Trophoblast cell (in vitro differentiated cells and primary cell): ENCODE results near the gene FXN.

Source experiments
- DNase-seq, 2 donors: peaks; one replicate each; pipeline ENCODE4 v3.0.0-alpha.2; 2016
- H2AFZ ChIP-seq: 2 replicates; pipeline ENCODE4 v1.6.1; 2013; ENCODE audit warnings: low read length, moderate library complexity, mild to moderate bottlenecking; ENCODE audit not compliant: insufficient read depth, poor library complexity
- H2AK5ac ChIP-seq: 2 replicates; pipeline ENCODE4 v1.6.1; 2013; ENCODE audit warnings: mild to moderate bottlenecking, low read length
- H2BK120ac ChIP-seq: 2 replicates; pipeline ENCODE4 v1.6.1; 2013; ENCODE audit warnings: low read length, mild to moderate bottlenecking, moderate library complexity; ENCODE audit not compliant: insufficient read depth, poor library complexity
- H2BK12ac ChIP-seq: 2 replicates; pipeline ENCODE4 v1.6.1; 2013; ENCODE audit warnings: mild to moderate bottlenecking, low read length, moderate library complexity
- H2BK5ac ChIP-seq: 2 replicates; pipeline ENCODE4 v1.6.1; 2013; ENCODE audit warnings: low read length, low read depth, moderate library complexity, mild to moderate bottlenecking; ENCODE audit not compliant: poor library complexity
- H3K14ac ChIP-seq: 2 replicates; pipeline ENCODE4 v1.6.1; 2013; ENCODE audit warnings: mild to moderate bottlenecking, low read length
- H3K18ac ChIP-seq: 2 replicates; pipeline ENCODE4 v1.6.1; 2013; ENCODE audit warnings: mild to moderate bottlenecking, low read length
- H3K23ac ChIP-seq: 2 replicates; pipeline ENCODE4 v1.6.1; 2013; ENCODE audit warnings: low read length
- H3K27ac ChIP-seq: 2 replicates; pipeline ENCODE4 v1.5.1; 2013; ENCODE audit warnings: low read depth, mild to moderate bottlenecking, inconsistent platforms, low read length, moderate library complexity
- H3K27me3 ChIP-seq: 2 replicates; pipeline ENCODE4 v1.6.1; 2013; ENCODE audit warnings: inconsistent platforms, mild to moderate bottlenecking, low read length, moderate library complexity; ENCODE audit not compliant: insufficient read depth
- H3K36me3 ChIP-seq, 2 experiments: 1 replicate in 1 of 2; 2 replicates in 1 of 2; pipeline ENCODE4 v1.6.1; 2013; ENCODE audit warnings: low read length in 2 of 2, mild to moderate bottlenecking in 2 of 2, moderate library complexity in 1 of 2; ENCODE audit not compliant: insufficient read depth in 2 of 2, control insufficient read depth in 1 of 2
- H3K4ac ChIP-seq: 2 replicates; pipeline ENCODE4 v1.6.1; 2013; ENCODE audit warnings: low read depth, mild to moderate bottlenecking, low read length, moderate library complexity
- H3K4me1 ChIP-seq, 2 experiments: 1 replicate in 1 of 2; 2 replicates in 1 of 2; pipeline ENCODE4 v1.6.1; 2013; ENCODE audit warnings: low read length in 2 of 2, mild to moderate bottlenecking in 2 of 2, moderate library complexity in 1 of 2; ENCODE audit not compliant: insufficient read depth in 2 of 2, control insufficient read depth in 1 of 2
- H3K4me2 ChIP-seq: 2 replicates; pipeline ENCODE4 v1.6.1; 2013; ENCODE audit warnings: inconsistent platforms, mild to moderate bottlenecking, low read length, moderate library complexity
- H3K4me3 ChIP-seq: 2 replicates; pipeline ENCODE4 v1.5.1; 2013; ENCODE audit warnings: mild to moderate bottlenecking, low read depth, low read length, inconsistent platforms
- H3K79me1 ChIP-seq: one replicate; pipeline ENCODE4 v1.6.1; 2013; ENCODE audit warnings: low read length
- H3K79me2 ChIP-seq: 2 replicates; pipeline ENCODE4 v1.6.1; 2013; ENCODE audit warnings: low read length, mild to moderate bottlenecking; ENCODE audit not compliant: control insufficient read depth, insufficient read depth, poor library complexity
- H3K9ac ChIP-seq: 2 replicates; pipeline ENCODE4 v1.6.1; 2013; ENCODE audit warnings: mild to moderate bottlenecking, low read length
- H3K9me3 ChIP-seq: 2 replicates; pipeline ENCODE4 v1.6.1; 2013; ENCODE audit warnings: low read depth, mild to moderate bottlenecking, control low read depth, inconsistent platforms, low read length; ENCODE audit not compliant: insufficient read depth
- H4K12ac ChIP-seq: 2 replicates; pipeline ENCODE4 v1.6.1; 2013; ENCODE audit warnings: low read depth, mild to moderate bottlenecking, low read length, moderate library complexity
- H4K8ac ChIP-seq: 2 replicates; pipeline ENCODE4 v1.6.1; 2013; ENCODE audit warnings: low read depth, mild to moderate bottlenecking, low read length, moderate library complexity
- H4K91ac ChIP-seq: one replicate; pipeline ENCODE4 v1.6.1; 2013; ENCODE audit warnings: low read depth, mild to moderate bottlenecking, low read length, moderate library complexity
- WGBS: extraction: QIAGEN DNeasy Blood & Tissue Kit; methylation state at CpG from one replicate; pipeline ENCODE4 v1.1.7; 2013; ENCODE audit warnings: missing lambda C conversion rate; ENCODE audit not compliant: insufficient read length, insufficient coverage; ENCODE audit errors: extremely low coverage; 5-methylcytosine and 5-hydroxymethylcytosine counted together

FXN gene

DNA sequence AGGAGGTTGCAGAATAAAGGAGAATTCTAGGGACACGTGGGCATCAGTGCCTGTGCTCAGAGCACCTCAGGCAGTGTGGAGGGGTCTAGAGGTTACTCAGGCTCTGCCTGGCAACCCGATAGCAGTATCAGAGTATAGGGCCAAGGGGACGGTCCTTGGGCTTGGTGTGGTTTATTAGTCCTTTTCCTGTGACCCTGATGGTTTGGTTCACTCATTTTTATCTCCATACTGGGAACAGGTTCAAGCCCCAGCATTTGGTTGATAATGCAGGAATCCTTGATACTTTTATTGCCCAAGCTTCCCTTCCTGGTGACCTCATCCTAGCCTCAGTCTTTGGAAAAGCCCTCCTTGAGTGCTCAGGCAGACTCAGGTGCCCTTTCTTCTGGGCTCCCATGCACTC, 35.5 kb downstream of the FXN start:
- H3K9me3 ChIP-seq = peaks cover 2% of the 10 kb centered on the region
- no peak overlapping the region for H3K4me3 ChIP-seq
- H3K4me1 ChIP-seq = no peaks in the 10 kb centered on the region
- H2BK12ac ChIP-seq = no peak overlapping the region
- H3K79me1 ChIP-seq = no peaks in the 10 kb centered on the region
- H2BK120ac ChIP-seq = no peak overlapping the region
- no peak overlapping the region for H4K91ac ChIP-seq
- no CpG with 5 or more reads among the region's 3 CpGs for WGBS
- peaks cover 4 to 9% of the 10 kb centered on the region in 2 experiments for H3K36me3 ChIP-seq
- H3K18ac ChIP-seq = no peak overlapping the region
- no peak overlapping the region for H3K27ac ChIP-seq
- H3K14ac ChIP-seq = no peak overlapping the region
- H3K27me3 ChIP-seq = no peaks in the 10 kb centered on the region
- DNase-seq = no peak
- H2AFZ ChIP-seq = no peak overlapping the region
- no peak overlapping the region for H4K8ac ChIP-seq
- no peak overlapping the region for H3K4me2 ChIP-seq
- H3K9ac ChIP-seq = no peak overlapping the region
- H2BK5ac ChIP-seq = no peak overlapping the region
- H3K4ac ChIP-seq = no peak overlapping the region
- no peak overlapping the region for H4K12ac ChIP-seq
- H2AK5ac ChIP-seq = no peak overlapping the region
- no peaks in the 10 kb centered on the region for H3K79me2 ChIP-seq
- no peak overlapping the region for H3K23ac ChIP-seq

- no peak overlapping the region for H3K4me2 ChIP-seq
- H3K9me3 ChIP-seq = peaks cover 2% of the 10 kb centered on the region
- no peak overlapping the region for H2AK5ac ChIP-seq
- H4K12ac ChIP-seq = no peak overlapping the region
- no peak overlapping the region for H2BK120ac ChIP-seq
- peaks cover 2 to 4% of the 10 kb centered on the region in 2 experiments for H3K36me3 ChIP-seq
- H3K4me1 ChIP-seq = no peaks in the 10 kb centered on the region
- H3K79me2 ChIP-seq = no peaks in the 10 kb centered on the region
- no peak overlapping the region for H4K91ac ChIP-seq
- H3K23ac ChIP-seq = no peak overlapping the region
- no peaks in the 10 kb centered on the region for H3K27me3 ChIP-seq
- no peak overlapping the region for H2BK5ac ChIP-seq
- H3K4ac ChIP-seq = no peak overlapping the region
- DNase-seq = no peak
- no peak overlapping the region for H3K9ac ChIP-seq
- no peak overlapping the region for H3K27ac ChIP-seq
- no peak overlapping the region for H2AFZ ChIP-seq
- no peak overlapping the region for H3K14ac ChIP-seq
- H3K18ac ChIP-seq = no peak overlapping the region
- H2BK12ac ChIP-seq = no peak overlapping the region
- H4K8ac ChIP-seq = no peak overlapping the region
- no CpG with 5 or more reads among the region's 4 CpGs for WGBS
- no peaks in the 10 kb centered on the region for H3K79me1 ChIP-seq
- H3K4me3 ChIP-seq = no peak overlapping the region
Measured at GRCh38 chr9:69073103-69073502, 37.6 kb downstream of the FXN start.

- Histone ChIP-seq H3K27ac (no peak overlapping the region), H3K27me3 (no peaks in the 10 kb centered on the region), H3K36me3 (no peaks in the 10 kb centered on the region), H2BK120ac (no peak overlapping the region), H2AFZ (no peak overlapping the region), H4K91ac (no peak overlapping the region), H3K9me3 (no peaks in the 10 kb centered on the region), H3K18ac (no peak overlapping the region), H3K14ac (no peak overlapping the region), H2BK12ac (no peak overlapping the region), H4K8ac (no peak overlapping the region), H2BK5ac (no peak overlapping the region), H2AK5ac (no peak overlapping the region), H3K79me2 (no peaks in the 10 kb centered on the region), H3K9ac (no peak overlapping the region), H3K4ac (no peak overlapping the region), H3K4me1 (no peaks in the 10 kb centered on the region), H3K4me2 (no peak overlapping the region), H3K4me3 (no peak overlapping the region), H3K79me1 (no peaks in the 10 kb centered on the region), H4K12ac (no peak overlapping the region), H3K23ac (no peak overlapping the region)
- WGBS = no CpG with 5 or more reads among the region's 2 CpGs
- DNase-seq = no peak
Measured at GRCh38 chr9:69074801-69075200, 39.2 kb downstream of the FXN start.

GRCh38 chr9:69076550-69076949, 41.0 kb downstream of the FXN start:
- no CpG with 5 or more reads among the region's 5 CpGs for WGBS
- Histone ChIP-seq H3K4me3 (no peak overlapping the region), H3K4ac (no peak overlapping the region), H3K14ac (no peak overlapping the region), H4K8ac (no peak overlapping the region), H3K4me2 (no peak overlapping the region), H2AFZ (no peak overlapping the region), H3K79me1 (no peaks in the 10 kb centered on the region), H3K9me3 (no peaks in the 10 kb centered on the region), H3K23ac (peak overlapping the region; percentile 86), H2AK5ac (no peak overlapping the region), H2BK120ac (no peak overlapping the region), H4K91ac (no peak overlapping the region), H3K36me3 (no peaks in the 10 kb centered on the region), H4K12ac (no peak overlapping the region), H3K27me3 (no peaks in the 10 kb centered on the region), H3K79me2 (no peaks in the 10 kb centered on the region), H3K9ac (no peak overlapping the region), H2BK5ac (no peak overlapping the region), H3K18ac (no peak overlapping the region), H3K27ac (no peak overlapping the region), H3K4me1 (no peaks in the 10 kb centered on the region), H2BK12ac (no peak overlapping the region)
- no peak for DNase-seq
